Stimulated activated CD8-positive, alpha-beta memory T cell treated with anti-CD3 and anti-CD28 coated beads, Interleukin-7, amount 100 ng/mL, for 4 hours (primary cell): ENCODE results near the gene SLA2.
"Not testable (repeated sequence)": the region's sequence is repeated elsewhere in the genome, so short reads cannot be mapped to it uniquely, and the experiment has no call there.

Source experiments
- DNase-seq, 2 donors: peaks; one replicate each; pipeline ENCODE4 v3.0.0-alpha.2; 2020; ENCODE audit warnings: low read depth in 2 of 2

Gene SLA2

DNA sequence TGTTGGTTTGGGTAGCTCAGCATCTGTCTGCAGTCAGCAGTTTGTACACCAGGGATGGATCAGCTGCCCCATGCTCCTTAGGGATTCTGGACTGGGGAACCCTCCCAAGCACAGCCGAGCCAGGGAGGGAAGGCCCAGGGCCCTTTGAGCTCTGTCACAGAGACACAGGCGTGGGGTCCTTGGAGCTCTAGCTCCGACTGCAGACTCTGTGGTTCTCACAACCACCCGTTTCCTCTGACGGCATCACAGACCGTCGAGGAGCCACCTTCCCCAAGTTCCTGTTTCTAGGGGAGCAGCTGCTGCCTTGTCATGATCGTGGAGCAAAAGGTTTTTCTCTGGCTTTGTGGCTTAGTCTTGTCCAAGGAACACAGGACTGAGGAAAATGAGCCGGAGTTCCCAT is at the start of gene SLA2:
Gene SLA2 (minus strand): TSS at position 199 of the 400 bp plus-strand sequence. CDS start 4,861 bp downstream, outside the sequence.
- peak; percentile 41 to 59 for DNase-seq

- DNase-seq = not testable (repeated sequence)
These were observed 49.5 kb upstream of the SLA2 start for GRCh38 chr20:36695467-36695866.

DNA sequence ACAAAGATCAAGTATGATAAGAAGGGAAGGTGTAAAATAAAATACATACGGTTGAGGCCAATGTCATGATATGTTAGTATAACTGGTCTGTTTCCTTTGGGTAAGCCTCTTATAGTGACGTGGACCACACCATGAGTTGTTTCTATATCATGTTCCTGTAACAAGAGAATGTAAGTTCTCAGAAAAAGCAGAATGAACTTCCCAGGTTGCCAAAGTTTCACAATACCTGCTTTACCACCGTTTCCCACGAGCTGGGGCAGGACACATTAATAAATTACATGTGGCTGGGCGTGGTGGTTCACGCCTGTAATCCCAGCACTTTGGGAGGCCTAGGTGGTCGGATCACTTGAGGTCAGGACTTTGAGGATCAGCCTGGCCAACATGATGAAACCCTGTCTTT is 42.6 kb upstream of the SLA2 start:
- no peak for DNase-seq

DNA sequence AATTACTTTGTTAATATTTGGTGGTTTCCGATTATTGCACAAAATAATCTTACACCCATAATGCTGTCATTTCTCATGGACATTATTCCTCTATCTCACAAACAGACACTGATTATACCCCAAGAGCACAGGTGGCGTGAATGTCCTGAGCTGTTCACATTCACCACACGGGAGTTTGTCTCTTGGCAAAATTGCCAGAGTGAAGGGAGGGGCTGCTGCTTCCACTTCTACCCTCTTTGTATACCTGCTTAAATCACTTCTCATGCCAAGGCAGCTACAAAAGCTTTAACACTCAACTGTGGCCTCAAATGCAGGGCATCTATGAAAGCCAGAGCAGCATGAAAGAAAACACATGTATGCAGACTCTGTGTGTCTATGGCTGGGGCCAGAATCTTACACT is 41.9 kb upstream of the SLA2 start:
- no peak for DNase-seq

DNA sequence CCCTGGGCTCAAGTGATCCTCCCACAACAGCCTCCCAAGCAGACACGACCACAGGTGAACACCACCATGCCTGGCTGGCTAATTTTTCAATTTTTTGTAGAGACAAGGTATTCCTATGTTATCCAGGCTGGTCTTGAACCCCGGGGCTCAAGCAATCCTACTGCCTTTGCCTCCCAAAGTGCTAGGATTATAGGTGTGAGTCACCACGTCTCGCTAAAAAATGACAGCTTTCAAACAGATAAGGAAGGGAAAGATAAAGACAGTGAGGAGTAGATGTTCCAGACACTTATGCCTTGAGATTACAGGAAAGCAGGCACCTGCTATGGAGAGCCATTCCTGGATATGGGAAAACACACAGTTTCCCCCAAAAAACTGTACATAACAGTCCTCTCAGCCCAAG is 40.9 kb upstream of the SLA2 start:
- DNase-seq = no peak

DNA sequence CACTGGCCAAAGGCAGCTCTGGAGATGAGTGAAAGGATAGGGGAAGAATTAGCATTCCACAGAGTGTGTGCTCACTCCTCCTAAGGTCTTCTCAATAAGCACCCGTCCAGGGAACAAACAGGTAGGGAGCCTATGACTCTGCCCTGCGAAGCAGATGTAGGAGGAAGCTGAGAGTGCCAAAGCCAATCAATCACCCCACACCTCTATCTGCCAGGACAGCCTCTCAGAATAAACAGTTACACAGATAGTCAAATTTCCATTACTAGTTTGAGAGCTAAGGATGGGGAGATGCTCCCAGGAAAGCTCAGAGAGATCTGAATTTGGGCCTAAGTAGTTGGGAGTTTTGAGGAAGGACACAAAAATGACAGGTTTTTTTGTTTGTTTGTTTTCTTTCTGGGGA is 40.5 kb upstream of the SLA2 start:
- DNase-seq = no peak

DNA sequence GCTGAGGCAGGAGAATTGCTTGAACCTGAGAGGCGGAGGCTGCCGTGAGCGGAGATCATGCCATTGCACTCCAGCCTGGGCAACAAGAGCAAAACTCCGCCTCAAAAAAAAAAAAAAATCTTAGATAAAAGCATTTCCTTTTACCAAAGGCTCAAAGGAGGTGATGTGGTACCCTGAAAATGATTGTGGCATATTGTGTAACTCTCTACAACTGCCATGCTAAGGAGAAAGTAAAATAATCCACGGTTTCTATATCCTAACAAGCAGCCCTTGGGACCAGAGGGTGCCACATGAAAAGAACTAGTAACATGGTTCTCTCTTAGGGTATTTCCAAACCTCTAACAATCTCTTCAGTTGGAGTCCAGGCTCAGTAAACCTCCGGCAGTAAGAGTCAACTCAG is 38.8 kb upstream of the SLA2 start:
- no peak for DNase-seq

DNA sequence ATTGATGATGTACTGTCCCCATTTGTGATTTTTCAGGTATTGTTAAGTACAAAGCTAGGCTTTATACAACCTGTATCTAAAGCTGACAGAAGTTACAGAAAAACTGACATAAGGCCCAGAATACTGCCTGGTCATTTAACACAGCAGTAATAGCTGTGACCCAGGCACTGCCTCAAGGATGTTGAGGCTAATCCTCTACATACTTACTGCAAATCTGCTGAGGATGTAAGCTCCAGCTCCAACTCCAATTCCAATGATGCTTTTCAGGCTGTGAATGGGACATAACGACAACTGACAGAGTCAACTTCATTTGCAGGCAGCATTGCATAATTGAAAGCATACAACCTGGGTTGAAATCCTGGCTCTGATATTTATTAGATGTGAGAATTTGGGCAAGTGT is 36.3 kb upstream of the SLA2 start:
- no peak for DNase-seq

- no peak for DNase-seq
These were observed 31.4 kb upstream of the SLA2 start for GRCh38 chr20:36677422-36677771.

GRCh38 chr20:36676701-36677421 is 30.9 kb upstream of the SLA2 start:
- no peak for DNase-seq

GRCh38 chr20:36675545-36675944 is 29.5 kb upstream of the SLA2 start:
- not testable (repeated sequence) for DNase-seq

- no peak for DNase-seq
These were observed 27.0 kb upstream of the SLA2 start for GRCh38 chr20:36672991-36673390.

DNA sequence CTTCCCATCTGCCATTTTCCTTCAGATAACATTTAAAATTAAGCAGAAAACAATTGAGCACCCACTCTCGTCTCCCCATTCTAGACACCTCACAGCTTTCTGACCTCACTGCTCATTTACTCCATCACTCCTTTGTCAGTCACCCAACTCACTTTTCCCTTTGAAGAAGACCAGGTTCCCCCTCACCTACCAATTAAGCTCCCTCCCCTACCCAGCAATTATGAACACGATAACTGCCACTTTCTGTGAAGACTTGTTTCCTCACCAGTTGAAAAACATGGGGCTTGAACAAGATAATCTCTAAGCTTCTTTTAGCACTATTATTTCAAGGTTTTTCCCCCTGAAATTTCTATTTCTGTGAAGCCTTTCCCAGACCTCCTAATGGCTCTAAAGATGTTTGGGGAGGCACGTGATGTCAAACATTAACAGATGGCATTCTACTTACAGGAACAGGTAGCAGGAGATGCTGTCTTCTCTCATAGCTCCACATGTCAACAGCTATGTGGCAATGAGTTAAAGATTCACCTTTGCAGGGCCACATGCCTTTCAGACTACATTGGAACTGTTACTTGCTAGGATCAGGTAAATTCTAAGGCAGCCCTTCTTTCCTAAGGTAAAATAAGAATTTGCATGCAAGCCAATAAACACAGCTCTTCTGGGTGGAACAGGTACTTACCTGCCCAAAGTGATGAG is 24.8 kb upstream of the SLA2 start:
- DNase-seq = no peak

- DNase-seq = no peak
These were observed 20.3 kb upstream of the SLA2 start for GRCh38 chr20:36666181-36666740.

- DNase-seq = no peak
These were observed 17.0 kb upstream of the SLA2 start for GRCh38 chr20:36663031-36663430.

DNA sequence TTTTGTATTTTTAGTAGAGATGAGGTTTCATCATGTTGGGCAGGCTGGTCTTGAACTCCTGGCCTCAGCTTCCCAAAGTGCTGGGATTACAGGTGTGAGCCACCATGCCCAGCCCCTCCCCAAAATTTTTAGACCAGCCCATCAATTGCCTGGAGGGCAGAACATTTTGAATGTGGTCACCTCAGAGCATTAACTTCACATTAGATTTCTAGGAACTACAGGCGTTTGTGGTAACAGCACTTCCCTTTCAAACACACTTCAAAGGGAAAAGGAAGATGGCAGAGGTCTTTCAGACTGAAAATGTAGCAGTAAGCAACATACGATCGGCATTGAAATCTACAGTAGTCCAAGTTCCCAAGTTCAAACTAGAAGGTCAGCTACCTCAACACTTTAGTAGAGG is 12.3 kb upstream of the SLA2 start:
- DNase-seq = no peak

DNA sequence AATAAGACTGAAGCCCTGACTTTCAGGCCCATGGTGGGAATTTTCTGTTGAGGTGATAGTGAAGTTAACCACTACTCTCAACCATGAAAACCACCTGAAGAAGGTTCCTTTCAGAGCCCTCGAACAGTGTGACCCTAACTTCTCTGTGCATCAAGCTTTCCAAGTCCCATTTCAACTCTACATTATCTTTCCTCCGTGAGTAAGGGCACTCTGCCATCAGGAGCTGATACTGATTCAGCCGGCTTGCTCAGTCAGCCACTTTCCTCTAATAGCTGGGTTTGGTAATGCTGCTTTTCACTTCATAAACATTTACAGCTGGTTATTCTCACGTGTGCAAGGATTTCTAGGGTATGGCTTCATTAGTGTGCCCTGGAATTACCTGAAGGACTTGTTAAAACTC is 10.7 kb upstream of the SLA2 start:
- no peak for DNase-seq

GRCh38 chr20:36655004-36655403 is 9.0 kb upstream of the SLA2 start:
- DNase-seq = no peak

- DNase-seq = no peak
These were observed 8.5 kb upstream of the SLA2 start for GRCh38 chr20:36654506-36654905.

DNA sequence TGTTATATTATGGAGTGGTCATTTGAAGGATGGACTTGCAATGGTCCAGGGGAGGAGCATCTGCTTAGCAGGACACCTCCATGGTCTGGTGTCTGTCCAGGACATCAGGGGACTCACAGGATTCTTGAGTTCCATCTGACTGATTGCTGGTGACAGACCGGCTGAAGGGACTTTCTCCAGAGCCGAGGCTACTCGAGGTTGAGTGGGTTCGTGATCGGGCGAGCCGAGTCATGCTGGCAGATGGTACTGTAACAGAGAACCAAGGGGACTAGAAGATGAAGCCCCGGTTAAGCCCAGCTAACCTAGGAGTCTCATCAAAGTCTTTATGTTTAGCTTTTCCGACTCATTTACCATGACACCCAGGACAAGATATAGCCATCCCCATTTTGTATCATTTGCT is 7.5 kb upstream of the SLA2 start:
- no peak for DNase-seq

- no peak for DNase-seq
These were observed 1.5 kb upstream of the SLA2 start for GRCh38 chr20:36647196-36648121.

- DNase-seq = no peak
These were observed 682 bp upstream of the SLA2 start for GRCh38 chr20:36646678-36647077.
